Epithelial cell of proximal tubule (primary cell): ENCODE measurements around the gene SERPINH1. TPM values are rescaled to one million over a fixed set of nuclear protein-coding genes. Genes with fewer than 3 reads are reported as not detected.

Experiments
- DNase-seq: peaks from one replicate; pipeline ENCODE4 v3.0.0-alpha.2; 2011; ENCODE audit warnings: low read depth
- H3K4me3 ChIP-seq: 2 replicates; pipeline ENCODE4 v1.5.1; 2011; ENCODE audit warnings: low read depth, mild to moderate bottlenecking, low read length
- total RNA-seq: library from RNA; depleted of rRNA; stranded (reverse); fragments of >200 nt; gene quantifications from 2 replicates; pipeline ENCODE4 v1.2.3, GENCODE V29; 2015
- TF ChIP-seq, protein P1 (sequence below): conservative IDR thresholded peaks from 2 replicates; pipeline ENCODE4 v1.5.1; 2012; ENCODE audit warnings: low read depth, mild to moderate bottlenecking, low read length

Gene SERPINH1
- total RNA-seq, 1 donor from 2014 or later = 231 TPM

DNA sequence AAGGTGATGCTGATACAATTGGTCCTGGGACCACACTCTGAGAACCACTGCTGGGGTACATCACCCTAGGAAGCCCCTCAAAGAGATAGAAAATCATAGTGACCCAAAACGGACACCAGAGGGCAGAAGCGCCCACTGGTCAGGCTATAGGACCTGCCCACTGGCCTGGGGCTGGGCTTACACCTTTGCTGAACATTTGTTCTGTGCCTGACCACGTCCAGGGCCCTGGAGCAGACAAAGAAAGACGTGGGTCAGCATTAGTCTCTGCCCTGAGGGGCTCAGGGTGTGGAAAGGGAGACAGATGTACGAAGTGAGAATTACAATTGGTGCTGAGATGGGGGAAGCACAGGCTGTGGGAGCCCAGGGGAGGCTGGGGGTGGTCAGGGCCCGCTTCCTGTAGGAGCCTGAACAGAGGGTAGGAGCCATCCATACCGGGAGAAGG lies 14.4 kb upstream of the SERPINH1 start:
- TF ChIP-seq, protein P1, sequence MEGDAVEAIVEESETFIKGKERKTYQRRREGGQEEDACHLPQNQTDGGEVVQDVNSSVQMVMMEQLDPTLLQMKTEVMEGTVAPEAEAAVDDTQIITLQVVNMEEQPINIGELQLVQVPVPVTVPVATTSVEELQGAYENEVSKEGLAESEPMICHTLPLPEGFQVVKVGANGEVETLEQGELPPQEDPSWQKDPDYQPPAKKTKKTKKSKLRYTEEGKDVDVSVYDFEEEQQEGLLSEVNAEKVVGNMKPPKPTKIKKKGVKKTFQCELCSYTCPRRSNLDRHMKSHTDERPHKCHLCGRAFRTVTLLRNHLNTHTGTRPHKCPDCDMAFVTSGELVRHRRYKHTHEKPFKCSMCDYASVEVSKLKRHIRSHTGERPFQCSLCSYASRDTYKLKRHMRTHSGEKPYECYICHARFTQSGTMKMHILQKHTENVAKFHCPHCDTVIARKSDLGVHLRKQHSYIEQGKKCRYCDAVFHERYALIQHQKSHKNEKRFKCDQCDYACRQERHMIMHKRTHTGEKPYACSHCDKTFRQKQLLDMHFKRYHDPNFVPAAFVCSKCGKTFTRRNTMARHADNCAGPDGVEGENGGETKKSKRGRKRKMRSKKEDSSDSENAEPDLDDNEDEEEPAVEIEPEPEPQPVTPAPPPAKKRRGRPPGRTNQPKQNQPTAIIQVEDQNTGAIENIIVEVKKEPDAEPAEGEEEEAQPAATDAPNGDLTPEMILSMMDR = peak; percentile 85
- DNase-seq = no peak
- no peak overlapping the region for H3K4me3 ChIP-seq

DNA sequence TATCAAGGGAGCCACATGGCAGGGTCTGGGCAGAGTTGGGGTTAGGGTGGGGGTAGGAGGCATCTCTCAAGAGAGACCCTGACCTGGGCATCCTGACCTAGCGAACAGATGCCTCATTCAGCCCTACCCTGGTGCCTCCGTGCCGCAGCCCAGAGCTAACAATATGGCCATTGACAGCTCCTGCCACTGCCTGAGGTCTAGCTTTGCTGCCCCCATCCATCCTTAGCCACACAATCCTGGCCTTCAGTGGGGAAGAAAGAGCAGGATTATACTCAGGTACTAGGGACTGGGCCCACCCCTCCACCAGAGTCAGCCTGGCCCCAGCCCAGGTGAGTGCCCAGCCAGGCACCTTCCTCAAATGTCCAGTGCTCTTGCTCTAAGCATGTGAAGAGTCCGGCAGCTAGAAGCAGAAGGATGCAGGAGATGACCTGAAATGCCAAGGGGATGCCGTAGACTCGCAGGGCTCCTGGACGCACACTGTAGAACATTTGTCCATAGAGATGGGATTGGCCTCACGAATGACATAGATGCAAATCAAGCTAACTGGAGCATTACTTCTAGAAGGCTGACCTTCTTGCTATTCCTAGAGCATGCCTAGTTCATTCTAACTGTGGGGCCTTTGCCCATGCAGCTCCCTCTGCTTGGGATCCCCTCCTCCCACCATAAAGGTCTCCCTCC lies 13.3 kb upstream of the SERPINH1 start:
- no peak overlapping the region for H3K4me3 ChIP-seq
- no peak for DNase-seq
- TF ChIP-seq, protein P1 = no peak

DNA sequence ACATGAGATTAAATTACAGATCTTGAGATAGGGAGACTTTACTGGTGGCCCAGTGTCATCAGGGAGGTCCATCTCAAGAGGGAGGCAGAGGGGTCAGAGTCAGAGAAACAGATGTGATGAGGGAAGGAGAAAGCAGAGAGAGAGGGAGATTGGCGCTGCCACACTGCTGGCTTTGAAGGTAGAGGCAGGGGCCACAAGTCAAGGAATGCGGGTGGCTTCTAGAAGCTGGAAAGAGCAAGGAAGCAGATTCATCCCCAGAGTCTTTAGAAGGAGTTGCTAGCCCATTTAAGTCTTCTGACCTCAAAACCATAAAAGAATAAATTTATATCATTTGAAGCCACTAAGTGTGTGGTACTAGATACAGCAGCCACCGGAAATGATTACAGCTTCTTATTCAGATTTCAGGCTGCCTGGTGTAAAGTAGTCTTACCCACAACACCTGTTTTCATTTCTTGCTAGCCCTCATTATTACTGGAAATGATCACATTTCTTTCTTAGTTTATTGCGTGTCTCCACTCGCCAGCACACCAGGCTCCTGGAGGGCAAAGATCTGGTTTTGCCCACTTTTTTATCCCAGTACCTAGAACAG lies 12.6 kb upstream of the SERPINH1 start:
- no peak overlapping the region for H3K4me3 ChIP-seq
- TF ChIP-seq, protein P1 = no peak
- no peak for DNase-seq

DNA sequence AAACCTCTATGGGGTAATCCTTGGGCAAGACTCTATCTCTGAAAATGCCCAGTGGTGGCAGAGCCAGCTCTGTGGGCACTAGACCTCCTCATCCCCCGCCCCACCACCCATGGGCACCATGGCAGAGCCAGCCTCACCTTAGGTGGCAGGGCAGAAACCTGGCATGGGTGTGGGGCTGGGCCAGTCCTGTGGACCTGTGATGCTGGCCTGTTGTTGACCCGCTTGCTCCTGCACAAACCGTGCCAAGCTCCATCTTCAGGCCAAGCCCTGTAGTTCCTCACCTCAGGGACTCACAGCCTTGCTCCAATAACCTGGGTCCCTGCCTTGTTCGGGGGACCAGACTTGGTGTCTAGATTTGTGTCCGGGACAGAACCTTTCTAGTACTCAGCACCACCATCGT lies 8.9 kb upstream of the SERPINH1 start:
- no peak for DNase-seq
- TF ChIP-seq, protein P1 = no peak
- H3K4me3 ChIP-seq = no peak overlapping the region

DNA sequence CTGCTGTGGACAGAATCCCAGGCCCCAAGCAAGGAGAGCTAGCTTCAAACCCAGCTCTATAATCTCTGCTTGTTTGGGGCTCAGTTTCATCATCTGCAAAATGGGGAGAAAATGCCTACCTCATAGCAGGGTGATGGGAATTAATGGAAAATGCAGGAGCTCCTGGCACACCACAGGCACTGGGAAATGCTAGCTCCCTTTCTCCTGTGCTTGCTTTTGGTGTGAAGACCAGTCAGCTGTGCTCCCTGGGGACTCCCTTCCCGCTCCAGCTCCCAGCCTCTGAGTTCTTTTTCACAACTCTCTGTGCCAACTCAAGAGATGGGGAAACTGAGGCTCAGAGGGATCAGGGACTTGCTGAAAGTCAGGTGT lies 8.2 kb upstream of the SERPINH1 start:
- H3K4me3 ChIP-seq = no peak overlapping the region

DNA sequence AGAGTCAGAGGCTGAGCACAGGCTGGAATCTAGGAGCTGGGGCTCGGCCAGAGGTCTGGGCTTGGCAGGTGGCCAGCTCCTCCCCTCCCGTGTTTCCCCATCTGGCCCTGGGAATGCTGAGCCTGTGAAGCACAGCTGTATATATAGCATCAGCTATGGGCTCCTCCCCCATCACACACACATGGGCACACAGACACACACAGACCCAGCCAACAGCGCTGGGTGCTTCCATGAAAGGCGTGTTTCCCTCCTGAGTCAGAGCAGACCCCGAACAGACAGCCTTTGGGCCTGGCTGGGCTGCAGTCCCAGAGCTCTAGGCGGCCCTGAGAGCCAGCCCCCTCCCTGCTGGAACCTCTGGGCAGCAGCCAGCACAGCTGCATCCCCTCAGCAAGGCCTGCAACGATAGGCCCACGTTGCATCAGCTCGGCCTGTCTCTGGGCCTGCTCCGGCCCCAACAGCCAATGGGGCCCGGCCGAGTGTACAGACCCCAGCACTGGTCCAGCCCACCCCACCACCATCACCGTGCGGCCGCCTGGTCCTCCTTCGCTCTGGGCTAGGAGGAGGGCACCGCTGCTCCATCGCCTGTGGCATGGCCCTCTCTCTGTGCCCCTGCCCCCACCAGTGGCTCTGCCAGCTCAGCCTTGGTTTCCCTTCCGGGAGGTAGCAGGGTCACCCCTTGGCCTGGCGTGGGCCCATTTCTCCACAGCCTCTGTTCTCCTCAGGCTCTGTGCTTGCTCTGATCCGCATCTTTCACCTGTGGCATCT lies 7.6 kb upstream of the SERPINH1 start:
- DNase-seq = no peak
- TF ChIP-seq, protein P1 = no peak
- H3K4me3 ChIP-seq = no peak overlapping the region

More for the DNA sequence above, 8.2 kb upstream of the SERPINH1 start:
- DNase-seq = no peak
- TF ChIP-seq, protein P1 = no peak
